ENCODE measurements around the gene OPRD1.

Gene OPRD1

DNA sequence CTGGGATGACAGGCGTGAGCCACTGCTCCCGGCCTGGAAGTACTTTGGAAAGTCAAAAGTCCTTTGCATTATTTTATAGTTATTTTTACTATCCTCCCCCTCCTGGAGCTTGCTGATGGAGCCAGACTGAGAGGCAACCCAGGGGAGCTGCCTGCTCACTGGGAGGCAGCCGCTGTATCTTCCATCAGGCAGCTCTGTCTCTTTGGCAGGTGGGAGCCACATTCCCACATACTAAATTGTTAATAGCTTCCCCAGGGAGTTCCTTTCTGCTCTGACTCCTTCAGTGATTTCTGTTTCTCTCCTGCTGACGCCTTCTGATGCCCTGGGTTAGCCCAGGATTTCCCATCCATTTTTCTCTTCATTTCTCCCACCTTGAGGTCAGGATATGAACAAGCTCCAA, 4.9 kb upstream of the OPRD1 start:
- POLR2A ChIA-PET (ENCODE audit: low non-redundant PET), result no interaction called here
- CTCF ChIA-PET, result interaction anchor here (0.6 kb wide), 1 partner anchor 638 kb away, joined by 3 read pairs; no protein-coding TSS in a partner anchor
- TF ChIP-seq, protein P1, sequence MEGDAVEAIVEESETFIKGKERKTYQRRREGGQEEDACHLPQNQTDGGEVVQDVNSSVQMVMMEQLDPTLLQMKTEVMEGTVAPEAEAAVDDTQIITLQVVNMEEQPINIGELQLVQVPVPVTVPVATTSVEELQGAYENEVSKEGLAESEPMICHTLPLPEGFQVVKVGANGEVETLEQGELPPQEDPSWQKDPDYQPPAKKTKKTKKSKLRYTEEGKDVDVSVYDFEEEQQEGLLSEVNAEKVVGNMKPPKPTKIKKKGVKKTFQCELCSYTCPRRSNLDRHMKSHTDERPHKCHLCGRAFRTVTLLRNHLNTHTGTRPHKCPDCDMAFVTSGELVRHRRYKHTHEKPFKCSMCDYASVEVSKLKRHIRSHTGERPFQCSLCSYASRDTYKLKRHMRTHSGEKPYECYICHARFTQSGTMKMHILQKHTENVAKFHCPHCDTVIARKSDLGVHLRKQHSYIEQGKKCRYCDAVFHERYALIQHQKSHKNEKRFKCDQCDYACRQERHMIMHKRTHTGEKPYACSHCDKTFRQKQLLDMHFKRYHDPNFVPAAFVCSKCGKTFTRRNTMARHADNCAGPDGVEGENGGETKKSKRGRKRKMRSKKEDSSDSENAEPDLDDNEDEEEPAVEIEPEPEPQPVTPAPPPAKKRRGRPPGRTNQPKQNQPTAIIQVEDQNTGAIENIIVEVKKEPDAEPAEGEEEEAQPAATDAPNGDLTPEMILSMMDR (conservative IDR thresholded peaks at IDR 0.05; ENCODE audit: low read depth), result no peak
- no peak for DNase-seq (ENCODE audit: low spot score)
- no peak overlapping the region for H3K27ac ChIP-seq

DNA sequence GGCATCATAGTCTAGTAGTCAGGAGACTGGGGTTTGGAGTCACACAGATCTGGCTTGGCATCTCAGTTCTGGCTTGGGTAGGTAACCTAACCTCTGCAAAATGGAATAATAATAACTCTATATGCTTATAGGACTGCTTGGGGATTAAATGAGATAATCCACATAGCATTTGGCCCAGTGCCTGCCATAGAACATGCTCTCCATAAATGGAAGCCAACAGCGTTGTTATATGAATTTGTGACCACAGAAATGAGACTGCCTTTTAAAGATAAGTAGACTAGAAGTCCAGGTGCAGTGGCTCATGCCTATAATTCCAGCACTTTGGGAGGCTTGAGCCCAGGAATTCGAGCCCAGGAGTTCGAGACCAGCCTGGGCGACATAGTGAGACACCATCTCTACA, 4.0 kb upstream of the OPRD1 start:
- no peak for DNase-seq (ENCODE audit: low spot score)
- ChIA-PET POLR2A (ENCODE audit: low non-redundant PET) (interaction anchor here (0.7 kb wide), 1 partner anchor 1696 kb away, joined by 10 read pairs; no protein-coding TSS in a partner anchor), CTCF (no interaction called here)
- TF ChIP-seq, protein P1 (conservative IDR thresholded peaks at IDR 0.05; ENCODE audit: low read depth), result no peak
- no peak overlapping the region for H3K27ac ChIP-seq

DNA sequence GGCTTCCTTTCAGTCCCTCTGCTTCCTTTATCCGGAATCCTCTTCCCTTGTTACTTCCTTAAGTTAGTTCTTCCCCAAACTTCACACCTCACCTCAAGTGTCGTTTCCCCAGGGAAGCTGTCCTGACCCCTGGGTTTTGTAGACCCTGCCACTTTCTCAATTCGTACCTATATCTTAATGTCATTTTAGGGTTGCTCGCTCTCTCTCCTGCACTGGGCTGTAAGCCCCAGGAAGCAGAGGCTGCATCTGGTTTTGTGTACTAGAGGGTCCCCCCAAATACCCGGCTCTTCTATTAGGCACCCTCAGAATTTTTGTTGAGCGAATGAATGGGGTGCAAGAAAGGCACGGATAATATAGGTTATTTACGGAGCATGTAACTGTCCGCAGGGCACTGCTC, 603 bp upstream of the OPRD1 start:
- POLR2A ChIA-PET (ENCODE audit: low non-redundant PET), result no interaction called here
- no peak overlapping the region for H3K27ac ChIP-seq
- DNase-seq (ENCODE audit: low spot score), result no peak

DNA sequence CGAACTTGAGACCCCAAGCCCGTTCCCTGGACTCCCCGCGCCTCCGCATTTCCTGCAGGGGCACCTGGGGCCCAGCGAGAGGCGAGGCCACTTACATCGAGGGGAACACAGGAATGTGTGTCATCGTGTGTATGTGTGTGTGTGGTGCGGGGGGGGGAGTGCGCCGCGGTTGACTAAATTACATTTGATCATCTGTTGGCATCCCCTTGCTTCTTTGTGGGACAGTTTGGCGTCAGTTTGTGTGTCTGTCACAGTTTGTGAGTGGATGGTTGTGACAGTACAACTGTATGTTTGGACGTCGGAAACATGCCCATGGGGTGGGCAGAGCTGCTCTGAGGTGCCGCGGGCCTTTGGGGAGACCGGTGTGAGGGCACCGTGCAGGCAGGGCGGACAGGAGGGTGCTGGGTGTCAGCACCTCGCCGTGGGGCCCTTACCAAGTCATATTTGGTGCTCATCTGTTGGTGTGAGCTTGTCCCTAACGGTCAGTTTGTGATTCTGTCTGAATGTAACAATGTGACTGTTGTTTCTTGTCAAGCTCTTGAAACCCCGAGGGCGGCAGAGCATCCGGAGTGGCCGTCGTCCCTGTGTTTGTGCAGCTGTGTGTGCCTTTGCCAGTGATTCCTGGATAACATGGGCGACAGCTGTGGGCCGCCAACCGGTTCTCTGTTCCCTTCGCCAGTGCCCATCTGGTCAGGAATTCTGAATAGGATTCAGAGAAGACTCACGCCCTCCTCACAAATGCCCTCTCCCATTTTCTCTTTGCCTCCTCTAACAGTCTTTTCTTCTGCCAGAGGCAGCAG, 899 bp downstream of the OPRD1 start:
- ChIA-PET CTCF (no interaction called here), POLR2A (ENCODE audit: low non-redundant PET) (no interaction called here)
- no peak overlapping the region for H3K27ac ChIP-seq
- no peak for DNase-seq (ENCODE audit: low spot score)
- TF ChIP-seq, protein P1 (conservative IDR thresholded peaks at IDR 0.05; ENCODE audit: low read depth), result no peak

More for the DNA sequence above, 603 bp upstream of the OPRD1 start:
- CTCF ChIA-PET, result interaction anchor here (0.7 to 0.8 kb wide), 2 partner anchors 65 to 393 kb away, joined by 3 to 5 read pairs; no protein-coding TSS in a partner anchor
- TF ChIP-seq, protein P1 (conservative IDR thresholded peaks at IDR 0.05; ENCODE audit: low read depth), result no peak

DNA sequence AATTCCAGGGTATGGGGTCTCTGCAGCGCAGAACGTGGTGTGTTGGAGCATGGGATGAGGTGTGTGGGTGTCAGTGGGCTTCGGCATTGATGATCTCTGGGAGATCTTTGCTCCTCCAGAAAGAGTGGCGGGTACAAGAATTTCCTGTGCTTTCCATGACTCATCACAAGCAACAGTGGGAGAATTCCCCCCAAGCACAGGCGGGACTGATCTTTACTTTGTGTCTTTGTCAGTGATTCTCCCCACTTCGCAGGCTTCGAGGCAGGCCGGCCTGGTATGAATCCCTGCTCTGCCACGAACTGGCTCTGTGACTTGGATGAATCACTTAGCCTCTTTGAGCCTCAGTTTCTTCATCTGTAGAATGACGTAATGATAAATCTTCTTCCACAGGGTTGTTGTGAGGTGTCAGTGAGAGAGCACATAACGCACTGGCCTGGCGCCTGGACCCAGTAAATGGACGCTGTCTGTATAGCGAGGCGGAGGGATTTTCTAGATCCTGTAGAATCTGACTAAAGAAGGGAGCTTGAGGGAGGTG, 2.0 kb downstream of the OPRD1 start:
- CTCF ChIA-PET, result no interaction called here
- POLR2A ChIA-PET (ENCODE audit: low non-redundant PET), result no interaction called here
- DNase-seq (ENCODE audit: low spot score), result no peak
- TF ChIP-seq, protein P1 (conservative IDR thresholded peaks at IDR 0.05; ENCODE audit: low read depth), result no peak
- H3K27ac ChIP-seq, result no peak overlapping the region

DNA sequence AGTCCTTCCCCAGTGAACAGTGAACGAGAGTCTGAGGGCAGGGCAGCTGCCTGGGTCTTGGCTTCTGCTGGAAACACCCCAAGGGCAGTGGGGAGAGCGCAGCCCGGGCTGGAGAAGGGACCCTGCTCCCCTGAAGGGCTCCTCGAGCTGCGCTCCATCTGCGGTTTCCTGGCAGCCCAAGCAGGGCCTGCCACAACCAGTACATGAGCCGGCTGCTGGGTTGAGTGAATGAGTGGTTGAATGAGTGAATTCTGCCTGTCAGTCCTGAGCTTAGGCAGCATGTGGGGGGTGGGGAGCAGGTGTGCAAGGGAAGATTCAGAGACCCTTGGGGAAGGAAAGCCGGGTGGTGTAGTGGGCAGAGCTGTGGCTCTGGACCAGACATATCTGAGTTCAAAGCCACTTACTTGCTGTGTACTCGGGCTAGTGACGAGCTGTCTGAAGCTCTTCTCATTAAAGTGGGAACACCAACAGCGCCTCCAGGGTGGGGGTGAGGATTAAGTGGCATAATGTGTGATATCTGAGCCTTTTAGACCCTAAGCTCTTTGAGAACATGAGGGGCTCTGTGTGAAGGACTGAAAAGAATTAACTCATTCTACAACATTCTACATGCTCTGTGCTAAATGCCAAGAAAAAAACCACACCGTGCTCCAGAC, 3.7 kb downstream of the OPRD1 start:
- POLR2A ChIA-PET (ENCODE audit: low non-redundant PET), result no interaction called here
- no peak for DNase-seq (ENCODE audit: low spot score)
- CTCF ChIA-PET, result interaction anchor here (0.5 to 1.2 kb wide), 3 partner anchors 17 to 108 kb away, joined by 3 read pairs; no protein-coding TSS in a partner anchor
- no peak overlapping the region for H3K27ac ChIP-seq
- TF ChIP-seq, protein P1 (conservative IDR thresholded peaks at IDR 0.05; ENCODE audit: low read depth), result no peak

Data from RWPE1 (cell line).